Measurements from ENCODE around the gene BCL2.
"Not testable (repeated sequence)": the region's sequence is repeated elsewhere in the genome, so short reads cannot be mapped to it uniquely, and the experiment has no call there.

The BCL2 gene

DNA sequence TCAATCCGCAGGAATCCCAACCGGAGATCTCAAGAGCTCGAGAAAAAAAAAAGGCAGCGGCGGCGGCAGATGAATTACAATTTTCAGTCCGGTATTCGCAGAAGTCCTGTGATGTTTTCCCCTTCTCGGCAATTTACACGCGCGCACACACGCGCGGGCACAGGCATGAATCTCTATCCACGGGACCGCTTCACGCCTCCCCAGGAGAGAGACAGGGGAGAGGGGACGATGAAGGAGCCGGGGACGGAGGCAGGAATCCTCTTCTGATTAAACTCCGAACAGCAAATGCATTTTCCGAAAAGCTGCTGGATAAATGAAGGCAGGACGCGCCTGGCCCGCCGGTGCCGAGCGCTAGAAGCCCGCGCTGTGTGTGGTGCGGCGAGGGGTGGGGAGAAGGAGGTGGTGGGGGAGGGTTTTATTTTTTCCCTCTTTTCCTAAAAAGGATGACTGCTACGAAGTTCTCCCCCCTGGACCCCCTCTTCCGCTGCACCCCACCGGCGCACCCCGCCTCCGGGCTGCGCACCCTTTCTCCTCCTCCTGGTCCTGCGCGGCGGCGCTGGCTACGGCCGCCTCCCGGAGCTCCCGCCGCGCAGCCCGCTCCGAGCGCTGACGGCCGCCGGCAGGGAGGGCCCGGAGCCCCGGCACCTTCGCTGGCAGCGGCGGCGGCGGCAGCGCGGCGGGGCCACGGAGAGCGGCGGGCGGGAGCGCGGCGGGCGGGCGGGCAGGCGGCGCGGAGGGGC, at the start of gene BCL2:
Gene BCL2, minus strand, starts transcription at position 387 of the 740 bp plus-strand sequence.
- no peak for DNase-seq (ENCODE audit: low read depth in 3 of 3, low spot score in 1 of 3)

DNA sequence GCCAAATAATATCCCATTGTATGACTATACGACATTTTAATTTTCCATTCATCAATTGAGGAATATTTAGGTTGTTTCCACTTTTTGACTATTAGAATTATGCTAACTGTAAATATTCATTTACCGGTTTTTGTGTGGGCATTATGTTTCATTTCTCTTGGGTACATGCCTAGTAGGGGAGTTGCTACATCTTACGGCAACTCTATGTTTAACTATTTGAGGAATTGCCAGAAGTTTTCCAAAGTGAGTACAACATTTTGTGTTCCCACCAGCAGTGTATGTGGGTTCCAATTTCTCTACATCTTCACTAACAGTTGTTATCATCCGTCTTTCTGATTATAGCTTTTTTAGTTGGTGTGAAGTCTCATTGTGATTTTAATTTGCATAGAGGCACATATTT, 49.0 kb upstream of the BCL2 start:
- no peak for DNase-seq (ENCODE audit: low read depth in 3 of 3, low spot score in 1 of 3)

DNA sequence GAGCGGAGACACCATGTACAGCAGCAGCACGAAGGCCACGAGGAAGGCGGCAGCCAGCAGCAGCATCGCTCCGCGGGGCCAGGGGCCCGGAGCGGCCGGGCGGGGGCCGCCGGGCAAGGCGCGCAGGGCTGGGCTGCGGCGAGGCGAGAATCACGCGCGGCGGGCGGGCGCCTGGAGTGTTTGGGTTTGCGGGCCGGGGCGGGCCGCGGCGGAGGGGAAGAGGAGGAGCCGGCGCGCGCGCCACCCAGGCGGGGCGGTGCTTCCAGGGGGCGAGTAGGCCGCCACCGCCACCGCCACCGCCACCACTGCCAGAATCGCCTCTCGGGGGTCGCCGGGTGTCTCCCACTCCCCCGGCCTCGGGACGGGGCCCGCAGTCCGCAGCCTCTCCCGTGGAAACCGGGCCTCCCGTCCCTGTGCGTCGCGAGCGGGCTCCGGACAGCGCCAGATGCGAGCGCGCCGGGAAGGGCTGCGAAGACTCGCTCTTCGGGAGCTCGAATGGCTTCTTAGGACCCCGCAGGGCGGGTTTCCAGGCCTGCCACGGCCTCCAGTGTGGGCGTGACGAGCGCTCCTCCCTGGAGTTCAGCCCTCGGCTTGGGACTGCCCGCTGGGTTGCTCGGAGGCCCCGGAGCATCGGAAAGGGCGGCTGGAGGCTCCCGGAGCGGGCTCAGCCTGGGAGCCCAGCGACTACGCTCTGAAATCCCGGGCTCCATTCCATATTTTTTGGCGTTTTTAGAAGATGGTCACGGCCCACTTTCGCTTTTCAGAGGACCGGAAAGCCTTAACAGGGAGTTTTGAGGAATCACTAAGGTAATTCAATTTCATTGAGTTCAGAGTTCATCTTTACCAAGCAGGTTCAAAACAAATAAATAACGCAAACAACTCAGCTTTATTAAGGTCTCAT, 47.7 kb upstream of the BCL2 start, which contains the start of gene KDSR:
Gene KDSR, minus strand, starts transcription at position 154 of the 901 bp plus-strand sequence. Its CDS starts 88 bp downstream, at position 66.
- peak; percentile 40 to 76 (median 53) for DNase-seq (ENCODE audit: low read depth in 3 of 3, low spot score in 1 of 3)

DNA sequence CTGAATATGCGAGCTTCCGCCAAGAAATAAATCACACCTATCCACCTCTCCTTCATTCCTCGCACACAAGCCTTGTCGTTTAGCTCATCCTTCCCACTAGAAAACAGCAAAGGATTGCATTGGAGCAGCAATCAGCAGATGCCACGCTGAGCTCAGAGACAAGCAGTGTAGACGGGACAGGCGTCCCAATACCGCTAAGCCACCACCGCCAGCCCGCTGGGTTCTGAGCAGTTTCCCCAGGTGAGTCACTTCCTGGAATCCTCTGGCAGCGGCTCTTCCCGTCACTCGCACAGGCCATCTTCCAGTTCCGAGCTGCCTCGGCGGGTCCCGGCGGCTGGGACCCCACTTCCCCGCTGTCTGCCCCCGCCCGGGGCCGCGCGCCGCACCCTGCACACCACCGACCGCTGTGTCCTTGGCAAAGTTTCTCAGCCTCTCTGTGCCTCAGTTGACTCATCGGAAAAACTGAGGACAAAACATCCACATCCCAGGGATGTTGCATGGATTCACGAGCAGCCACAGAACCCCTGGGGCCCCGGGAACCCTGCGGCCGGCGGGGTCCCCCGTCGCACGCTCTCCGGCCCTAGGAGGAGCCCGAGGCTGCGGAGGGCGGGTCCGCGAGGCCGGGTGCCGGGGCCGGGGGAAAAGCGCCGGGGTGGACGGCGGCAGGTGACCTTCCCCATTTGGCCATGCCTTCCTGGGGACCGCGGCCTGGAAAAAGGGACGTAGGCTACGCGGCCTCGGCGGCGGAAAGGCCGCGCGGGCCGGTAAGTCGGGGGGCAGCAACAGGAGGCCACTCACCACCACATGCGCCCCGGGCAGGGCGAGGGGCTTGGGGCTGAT, 46.9 kb upstream of the BCL2 start:
- peak in 2 of 3 donors; percentile 23 to 53 for DNase-seq (ENCODE audit: low read depth in 3 of 3, low spot score in 1 of 3)

DNA sequence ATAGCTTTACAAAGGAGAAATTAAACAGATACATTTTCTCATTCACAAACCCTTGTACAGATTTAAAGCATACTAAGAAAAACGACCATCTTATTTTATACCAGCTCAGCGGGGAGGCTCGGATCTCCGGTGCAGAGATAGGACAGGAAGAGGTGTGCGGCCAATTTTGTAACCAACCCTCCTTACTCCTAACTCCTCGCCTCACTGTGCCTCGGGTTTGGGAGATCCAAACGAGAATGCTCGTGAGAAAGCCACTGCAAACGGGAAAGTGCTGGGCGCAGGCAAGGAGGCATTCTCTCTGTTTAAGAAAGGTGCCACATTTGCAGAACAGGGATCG, 46.3 kb upstream of the BCL2 start:
- no peak for DNase-seq (ENCODE audit: low read depth in 3 of 3, low spot score in 1 of 3)

DNA sequence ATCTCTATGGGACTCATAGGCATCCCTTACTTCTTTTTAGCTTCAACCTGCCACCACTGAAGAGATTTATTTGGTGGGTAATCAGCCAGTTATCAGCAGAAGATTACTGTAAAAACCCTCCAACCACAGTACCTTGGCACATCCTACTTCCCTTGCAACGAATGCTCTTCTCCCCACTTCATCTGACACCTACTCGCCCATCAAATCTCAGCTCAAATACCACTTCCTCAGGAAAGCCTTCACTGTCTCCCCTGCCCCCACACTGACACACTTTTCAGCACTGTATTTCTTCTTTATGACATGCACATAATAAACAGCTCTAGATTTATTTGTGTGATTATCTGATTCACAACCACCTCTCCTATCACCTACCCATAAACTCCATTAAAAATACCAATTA, 44.4 kb upstream of the BCL2 start:
- DNase-seq (ENCODE audit: low read depth in 3 of 3, low spot score in 1 of 3) = no peak

DNA sequence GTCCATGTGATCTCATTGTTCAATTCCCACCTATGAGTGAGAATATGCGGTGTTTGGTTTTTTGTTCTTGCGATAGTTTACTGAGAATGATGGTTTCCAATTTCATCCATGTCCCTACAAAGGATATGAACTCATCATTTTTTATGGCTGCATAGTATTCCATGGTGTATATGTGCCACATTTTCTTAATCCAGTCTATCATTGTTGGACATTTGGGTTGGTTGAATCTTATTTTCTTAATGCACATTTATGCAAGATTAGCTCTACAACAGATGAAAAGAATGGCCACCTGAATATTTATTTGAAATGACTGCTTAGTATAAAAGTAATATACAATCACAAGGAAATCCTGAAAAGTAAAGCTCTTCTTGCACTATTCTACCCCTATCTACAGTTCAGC, 43.9 kb upstream of the BCL2 start:
- DNase-seq (ENCODE audit: low read depth in 3 of 3, low spot score in 1 of 3) = not testable (repeated sequence)

DNA sequence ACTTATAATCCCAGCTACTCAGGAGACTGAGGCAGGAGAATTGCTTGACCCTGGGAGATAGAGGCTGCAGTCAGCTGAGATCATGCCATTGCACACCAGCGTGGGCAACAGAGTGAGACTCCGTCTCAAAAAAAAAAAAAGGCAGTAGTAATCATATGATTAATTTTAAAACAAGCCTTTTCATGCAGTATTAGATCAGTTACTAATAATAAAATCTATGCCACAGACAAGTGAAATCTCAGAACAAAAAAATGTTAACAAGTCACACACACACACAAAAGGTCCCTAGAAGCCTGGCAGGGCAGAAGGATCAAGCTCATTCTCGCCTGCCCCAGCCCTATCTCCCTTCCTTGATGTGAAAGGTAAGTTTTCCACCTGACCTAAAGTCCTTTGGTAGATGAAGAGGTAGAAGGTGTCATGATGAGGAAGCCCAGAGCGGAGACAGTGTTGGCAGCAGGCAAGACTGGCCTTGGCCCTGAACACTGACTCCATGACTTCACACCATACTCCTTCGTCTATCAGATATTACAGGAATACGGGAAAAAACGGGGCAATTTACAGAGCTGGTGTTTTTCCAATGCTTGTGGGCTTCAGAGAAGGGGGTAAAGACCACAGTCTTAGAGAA, 36.8 kb upstream of the BCL2 start:
- no peak for DNase-seq (ENCODE audit: low read depth in 3 of 3, low spot score in 1 of 3)

DNA sequence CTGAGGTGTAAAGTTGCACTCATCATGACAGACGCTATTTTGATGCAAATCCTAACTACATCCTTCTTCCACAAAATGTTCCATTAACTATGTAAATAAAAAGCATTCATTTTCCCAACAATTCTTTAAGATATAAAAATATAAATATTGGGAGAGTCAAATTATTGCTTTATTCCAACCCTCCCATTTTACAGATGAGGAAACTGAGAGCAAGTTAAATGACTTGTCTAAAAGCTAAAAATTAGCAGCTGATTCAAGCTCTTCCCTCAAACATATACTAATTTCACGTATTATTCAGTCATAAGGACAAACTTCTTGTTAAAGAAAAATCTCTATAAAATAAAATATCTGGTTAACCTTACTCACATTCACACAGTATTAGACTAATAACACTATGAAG, 30.7 kb upstream of the BCL2 start:
- no peak for DNase-seq (ENCODE audit: low read depth in 3 of 3, low spot score in 1 of 3)

DNA sequence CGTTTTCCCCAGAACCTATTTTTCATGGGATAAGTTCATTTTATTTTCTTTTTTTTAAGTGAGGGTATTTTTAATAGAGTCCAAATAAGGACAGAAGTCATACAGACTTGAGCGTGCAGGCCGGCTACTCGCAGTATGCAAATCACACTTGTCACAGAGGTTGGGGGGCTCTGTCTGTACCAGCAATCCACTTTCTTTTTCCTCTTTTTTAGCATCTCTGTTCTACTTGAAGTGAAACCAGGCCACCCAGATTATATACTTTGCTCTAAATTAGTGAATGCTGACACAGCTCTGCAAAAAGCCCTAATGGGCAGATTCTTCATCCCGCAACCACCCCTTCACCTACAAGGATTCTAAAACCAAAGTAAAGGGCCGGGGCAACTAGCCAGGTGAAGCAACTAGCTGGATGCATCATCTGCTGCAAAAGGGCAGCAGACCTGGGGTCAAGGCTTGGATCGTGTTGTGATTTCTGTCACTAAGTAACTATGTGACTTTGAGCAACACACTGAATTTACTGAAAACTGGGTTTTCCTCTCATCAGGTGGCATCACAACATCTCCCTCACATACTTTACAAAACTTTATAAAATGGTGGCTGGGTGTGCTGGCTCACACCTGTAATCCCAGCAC, 29.1 kb upstream of the BCL2 start:
- DNase-seq (ENCODE audit: low read depth in 3 of 3, low spot score in 1 of 3) = no peak

DNA sequence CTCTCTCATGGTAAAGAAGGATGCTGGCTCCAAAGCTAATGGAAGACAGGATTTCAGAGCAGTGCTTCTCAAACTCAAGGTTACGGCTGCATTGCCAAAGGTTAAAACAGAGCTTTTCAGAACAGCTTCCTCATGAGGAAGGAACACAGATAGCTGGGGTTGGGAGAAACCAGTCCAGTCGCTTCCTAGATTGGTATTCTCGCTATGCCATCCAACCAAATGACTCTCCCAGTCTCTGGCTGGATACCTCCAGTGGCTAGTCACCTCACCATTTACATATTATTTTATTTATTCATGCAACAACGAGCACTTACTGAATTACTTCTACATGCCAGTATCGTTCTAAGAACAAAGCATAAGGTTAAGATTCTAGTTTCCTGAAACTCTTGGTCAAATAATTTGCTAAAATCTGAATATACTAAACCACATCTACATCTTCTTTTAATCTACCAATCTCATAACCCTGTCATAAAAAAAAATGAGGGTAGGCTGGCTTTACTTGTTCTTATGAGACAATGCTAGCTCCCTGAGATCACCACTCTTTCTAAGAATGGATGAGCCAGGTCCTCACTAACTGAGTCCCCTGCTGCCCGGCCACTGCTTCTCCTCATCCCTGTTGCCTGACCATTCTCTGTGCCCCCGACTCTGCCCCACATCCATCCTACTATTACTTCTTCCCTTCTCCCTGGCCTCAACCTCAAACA, 27.1 kb upstream of the BCL2 start:
- DNase-seq (ENCODE audit: low read depth in 3 of 3, low spot score in 1 of 3) = no peak

DNA sequence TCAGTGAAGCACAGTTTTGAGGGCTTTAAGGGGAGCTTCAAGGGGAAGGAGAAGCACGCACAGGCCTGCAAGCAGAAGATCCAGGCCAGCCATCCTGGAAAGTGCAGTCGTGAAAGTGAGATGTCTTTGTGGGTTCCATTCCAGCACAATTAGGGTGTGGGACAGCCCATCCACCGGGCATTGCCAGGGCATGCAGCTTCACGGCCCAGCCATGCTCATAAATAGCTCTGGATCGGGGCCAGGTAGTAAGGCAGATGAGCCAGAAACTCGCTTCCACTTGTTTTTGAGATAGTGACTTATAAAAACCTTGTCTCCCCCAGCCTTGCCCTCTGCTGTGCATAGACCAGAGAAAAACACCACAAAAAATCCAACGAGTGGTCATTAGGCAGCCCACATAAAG, 26.5 kb upstream of the BCL2 start:
- no peak for DNase-seq (ENCODE audit: low read depth in 3 of 3, low spot score in 1 of 3)

DNA sequence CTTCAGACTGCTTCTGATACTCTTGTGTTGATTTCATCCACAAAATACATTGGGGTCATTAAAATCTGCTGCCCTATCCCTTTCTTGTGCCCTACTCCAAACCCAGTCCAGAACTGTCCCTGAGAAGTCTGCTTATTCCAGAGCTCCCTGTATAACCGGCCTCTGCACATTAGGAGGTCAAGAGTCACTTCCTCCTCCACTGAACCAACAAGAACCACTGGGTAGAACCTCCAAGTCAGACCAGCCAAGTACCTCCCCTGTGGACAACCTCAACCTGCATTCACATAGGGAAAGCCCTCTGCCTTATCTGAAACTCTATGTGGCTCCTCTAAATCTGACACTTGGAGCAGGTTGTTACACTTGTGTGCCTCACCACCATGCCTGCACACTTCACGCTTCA, 25.3 kb upstream of the BCL2 start:
- no peak for DNase-seq (ENCODE audit: low read depth in 3 of 3, low spot score in 1 of 3)

DNA sequence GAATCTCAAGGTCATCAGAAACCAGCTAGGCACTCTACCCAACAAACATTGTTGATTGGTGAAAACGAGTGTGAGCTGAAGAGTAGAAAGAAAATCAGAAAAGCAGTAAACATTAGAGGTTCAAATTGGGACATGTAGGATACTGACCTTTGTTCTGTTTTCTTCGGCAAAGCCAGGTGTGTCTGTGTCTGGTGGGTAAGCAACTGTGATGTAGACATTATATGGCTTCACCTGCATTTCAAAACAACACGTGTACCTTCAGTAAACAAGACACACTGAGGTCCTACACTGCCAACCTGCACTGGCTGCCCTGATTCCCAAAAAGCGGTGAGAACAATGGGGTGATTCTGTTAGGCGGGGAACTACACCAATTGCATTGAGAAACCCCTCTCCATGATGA, 24.7 kb upstream of the BCL2 start:
- DNase-seq (ENCODE audit: low read depth in 3 of 3, low spot score in 1 of 3) = no peak

DNA sequence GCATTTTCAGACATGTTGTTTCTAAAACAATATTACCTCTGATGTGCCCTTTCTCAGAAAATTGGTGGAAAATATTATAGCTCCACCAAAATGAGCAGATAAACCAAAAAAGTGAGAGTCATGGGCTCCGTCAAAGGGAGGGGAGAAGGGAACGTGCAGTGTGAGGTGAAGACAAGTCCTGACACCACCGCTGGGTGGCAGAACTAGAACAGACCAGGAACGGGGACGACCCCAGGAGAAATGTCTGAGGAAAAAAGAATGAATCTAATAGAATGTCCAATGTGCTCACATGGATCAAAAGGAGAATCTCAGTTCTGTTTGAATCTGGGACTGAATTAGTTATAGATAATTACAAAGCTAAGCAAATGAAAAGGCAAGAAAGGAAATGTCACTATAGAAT, 22.6 kb upstream of the BCL2 start:
- no peak for DNase-seq (ENCODE audit: low read depth in 3 of 3, low spot score in 1 of 3)

DNA sequence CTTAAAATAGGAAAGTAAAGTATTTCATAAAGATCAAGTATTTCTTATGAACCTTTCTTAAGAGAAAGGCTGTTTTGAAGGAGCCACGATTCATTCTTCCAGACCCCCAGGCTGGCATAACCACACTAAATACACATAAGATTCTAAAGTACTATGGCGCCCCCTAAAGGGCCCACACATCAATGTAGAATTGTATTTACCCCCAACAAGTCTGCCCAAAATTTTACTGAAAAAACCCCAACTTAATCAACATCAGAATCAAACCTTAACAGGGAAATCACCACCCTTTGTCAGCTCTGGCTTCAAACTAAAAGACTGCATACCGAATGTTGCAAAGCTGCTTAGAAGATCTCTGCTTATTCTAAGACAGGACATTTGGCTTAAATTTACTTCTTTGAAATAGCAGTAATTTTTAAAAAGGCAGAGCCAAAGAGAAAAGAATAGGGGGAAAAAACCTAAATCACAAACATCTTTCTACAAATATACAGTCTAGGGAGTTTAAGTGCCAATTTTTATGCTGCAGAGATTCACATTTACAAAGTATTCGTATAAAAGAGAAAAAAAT, 20.4 kb upstream of the BCL2 start:
- peak in 1 of 3 donors; percentile 19 for DNase-seq (ENCODE audit: low read depth in 3 of 3, low spot score in 1 of 3)

DNA sequence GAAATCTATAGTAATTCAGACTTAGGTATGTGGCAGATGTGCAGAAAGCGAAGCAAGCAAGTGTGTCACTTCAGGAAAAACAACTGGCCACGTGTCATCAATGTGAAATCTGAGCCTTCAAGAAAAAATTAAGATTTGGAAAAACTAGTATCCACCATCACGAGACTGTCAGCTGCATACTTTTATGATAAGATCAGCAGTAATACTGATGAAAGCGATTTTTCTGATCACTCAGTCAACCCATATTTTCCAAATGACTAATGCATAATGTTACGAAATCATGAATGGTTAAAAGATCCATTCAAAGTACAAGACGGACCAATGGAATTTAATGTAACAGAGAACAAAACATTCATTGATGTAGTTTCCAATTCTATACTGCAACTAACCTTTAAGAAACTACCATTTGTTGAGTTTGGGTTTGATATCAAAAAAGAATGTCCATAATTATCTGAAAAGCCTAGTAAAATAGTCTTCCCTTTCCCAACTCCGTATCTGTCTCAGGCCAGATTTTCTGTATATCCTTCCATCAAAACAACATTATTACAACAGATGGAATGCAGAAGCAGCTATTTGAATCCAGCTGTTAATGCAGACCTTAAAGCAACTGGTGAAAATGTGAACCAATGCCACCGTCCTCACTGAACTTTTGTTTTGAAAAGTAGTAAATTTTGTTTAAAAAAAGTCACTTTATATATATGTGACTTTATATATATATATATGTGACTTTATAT, 17.0 kb upstream of the BCL2 start:
- DNase-seq (ENCODE audit: low read depth in 3 of 3, low spot score in 1 of 3) = no peak

DNA sequence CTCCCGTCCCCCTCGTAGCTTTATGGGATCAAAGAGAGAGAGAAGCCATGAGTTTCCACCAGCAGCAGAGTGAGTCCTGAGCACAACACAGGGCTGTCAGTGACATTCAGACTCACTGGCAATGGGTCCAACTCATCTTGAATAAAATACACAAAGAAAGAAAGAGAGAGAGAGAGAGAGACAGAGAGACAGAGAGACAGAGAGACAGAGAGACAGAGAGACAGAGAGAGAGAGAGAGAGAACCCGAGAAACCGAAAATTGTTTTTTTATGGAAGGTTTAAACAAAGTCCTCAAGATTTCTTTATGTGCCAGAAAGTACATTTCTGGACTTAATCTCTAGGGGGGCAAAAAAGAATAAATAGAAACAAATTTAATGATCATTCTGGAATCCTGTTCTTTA, 11.5 kb upstream of the BCL2 start:
- DNase-seq (ENCODE audit: low read depth in 3 of 3, low spot score in 1 of 3) = no peak

All from stimulated activated CD4-positive, alpha-beta T cell treated with anti-CD3 and anti-CD28 coated beads, TNF-alpha, amount 100 ng/mL, for 1 hour (primary cell).